ENCODE data around the gene WDR19.

The WDR19 gene

GRCh38 chr4:39201963-39202362, 19.6 kb downstream of the WDR19 start:
- no peak for DNase-seq (ENCODE audit: low read depth)
- H3K4me3 ChIP-seq (ENCODE audit: low read depth, low read length): no peak overlapping the region
- no peak for TF ChIP-seq CTCF (IDR thresholded peaks at IDR 0.05; ENCODE audit: control insufficient read depth, extremely low read depth, insufficient read depth)

- TF ChIP-seq CTCF (IDR thresholded peaks at IDR 0.05; ENCODE audit: control insufficient read depth, extremely low read depth, insufficient read depth): no peak
- H3K4me3 ChIP-seq (ENCODE audit: low read depth, low read length): no peak overlapping the region
- no peak for DNase-seq (ENCODE audit: low read depth)
These were observed 22.2 kb downstream of the WDR19 start for GRCh38 chr4:39204543-39204942.

GRCh38 chr4:39205000-39205399, 22.7 kb downstream of the WDR19 start:
- TF ChIP-seq CTCF (IDR thresholded peaks at IDR 0.05; ENCODE audit: control insufficient read depth, extremely low read depth, insufficient read depth): no peak
- no peak overlapping the region for H3K4me3 ChIP-seq (ENCODE audit: low read depth, low read length)
- DNase-seq (ENCODE audit: low read depth): peak; percentile 49

GRCh38 chr4:39205476-39205875, 23.1 kb downstream of the WDR19 start:
- no peak for DNase-seq (ENCODE audit: low read depth)
- H3K4me3 ChIP-seq (ENCODE audit: low read depth, low read length): no peak overlapping the region
- no peak for TF ChIP-seq CTCF (IDR thresholded peaks at IDR 0.05; ENCODE audit: control insufficient read depth, extremely low read depth, insufficient read depth)

- no peak overlapping the region for H3K4me3 ChIP-seq (ENCODE audit: low read depth, low read length)
- TF ChIP-seq CTCF (IDR thresholded peaks at IDR 0.05; ENCODE audit: control insufficient read depth, extremely low read depth, insufficient read depth): no peak
- no peak for DNase-seq (ENCODE audit: low read depth)
These were observed 45.6 kb downstream of the WDR19 start for GRCh38 chr4:39227906-39228305.

GRCh38 chr4:39228377-39228776, 46.0 kb downstream of the WDR19 start:
- H3K4me3 ChIP-seq (ENCODE audit: low read depth, low read length): no peak overlapping the region
- DNase-seq (ENCODE audit: low read depth): peak; percentile 90
- TF ChIP-seq CTCF (IDR thresholded peaks at IDR 0.05; ENCODE audit: control insufficient read depth, extremely low read depth, insufficient read depth): no peak

GRCh38 chr4:39230462-39230861, 48.1 kb downstream of the WDR19 start:
- TF ChIP-seq CTCF (IDR thresholded peaks at IDR 0.05; ENCODE audit: control insufficient read depth, extremely low read depth, insufficient read depth): no peak
- no peak for DNase-seq (ENCODE audit: low read depth)
- no peak overlapping the region for H3K4me3 ChIP-seq (ENCODE audit: low read depth, low read length)

All from LNCaP clone FGC (cell line).